ENCODE data around the gene ITIH5.

GRCh38 chr10:7651853-7652470, 14.8 kb downstream of the ITIH5 start:
- TF ChIP-seq CTCF (IDR thresholded peaks at IDR 0.05; ENCODE audit: insufficient read depth, low read depth, low read length) (no peak), EZH2 (IDR thresholded peaks at IDR 0.05; ENCODE audit: insufficient read depth, low read length) (no peak)
